ENCODE data around the gene PRUNE2.

- no peak for TF ChIP-seq FOXM1 (IDR thresholded peaks at IDR 0.05; ENCODE audit: borderline replicate concordance)
- TF ChIP-seq SUZ12 (IDR thresholded peaks at IDR 0.05), result no peak
- TF ChIP-seq PKNOX1 (IDR thresholded peaks at IDR 0.05), result no peak
- no peak for TF ChIP-seq LEF1 (IDR thresholded peaks at IDR 0.05; ENCODE audit: borderline replicate concordance)
- TF ChIP-seq ZNF384 (IDR thresholded peaks at IDR 0.05), result no peak
- no peak for TF ChIP-seq BHLHE40 (IDR thresholded peaks at IDR 0.05; ENCODE audit: borderline replicate concordance)
Observed at GRCh38 chr9:76595645-76596044, 310.3 kb downstream of the PRUNE2 start.

Measured in HEK293T (cell line).